IPS-20b (cell line): ENCODE results near the gene MYO5B.
"Not testable (repeated sequence)": the region's sequence is repeated elsewhere in the genome, so short reads cannot be mapped to it uniquely, and the experiment has no call there.

Experiments
- H3K27ac ChIP-seq: one replicate; pipeline ENCODE4 v1.5.1; 2013; ENCODE audit warnings: low read length
- H3K27me3 ChIP-seq: 2 replicates; pipeline ENCODE4 v1.6.1; 2013; ENCODE audit warnings: mild to moderate bottlenecking, low read length, inconsistent platforms; ENCODE audit not compliant: insufficient read depth
- H3K36me3 ChIP-seq: 2 replicates; pipeline ENCODE4 v1.6.1; 2013; ENCODE audit warnings: low read depth, mild to moderate bottlenecking, inconsistent platforms, low read length, moderate library complexity; ENCODE audit not compliant: insufficient read depth
- H3K4me1 ChIP-seq: 2 replicates; pipeline ENCODE4 v1.6.1; 2013; ENCODE audit warnings: mild to moderate bottlenecking, control low read depth, inconsistent platforms, low read length, moderate library complexity; ENCODE audit not compliant: insufficient read depth
- H3K4me3 ChIP-seq: 2 replicates; pipeline ENCODE4 v1.5.1; 2013; ENCODE audit warnings: mild to moderate bottlenecking, low read length, inconsistent platforms
- H3K9ac ChIP-seq: 2 replicates; pipeline ENCODE4 v1.6.1; 2013; ENCODE audit warnings: low read depth, mild to moderate bottlenecking, inconsistent platforms, low read length, moderate library complexity
- H3K9me3 ChIP-seq: 2 replicates; pipeline ENCODE4 v1.6.1; 2013; ENCODE audit warnings: mild to moderate bottlenecking, low read depth, low read length, inconsistent platforms; ENCODE audit not compliant: insufficient read depth

The MYO5B gene

GRCh38 chr18:50194631-50195532 lies at the start of gene MYO5B:
TSS of gene MYO5B (minus strand) at chr18:50195147. CDS start at chr18:50194793, 354 bp downstream.
- Histone ChIP-seq H3K27ac (no peak within 1 kb of the TSS), H3K9me3 (no peaks in the 10 kb centered on the region), H3K36me3 (no peaks in the 10 kb centered on the region), H3K9ac (peak within 1 kb of the TSS; percentile 27; the same call in 1 of the 2 replicates), H3K27me3 (peaks cover 75% of the 10 kb centered on the region), H3K4me3 (peak within 1 kb of the TSS; percentile 72), H3K4me1 (0 out of 2 replicates have a peak, but pooled peaks cover 5% of the 10 kb centered on the region)

- not testable (repeated sequence) for H3K9ac ChIP-seq, H3K4me3 ChIP-seq, H3K27ac ChIP-seq, H3K27me3 ChIP-seq, H3K36me3 ChIP-seq, H3K4me1 ChIP-seq
- peaks cover 19% of the 10 kb centered on the region for H3K9me3 ChIP-seq
Observed at GRCh38 chr18:50241768-50242167, 46.8 kb upstream of the MYO5B start.

GRCh38 chr18:50240080-50240563 lies 45.2 kb upstream of the MYO5B start:
- Histone ChIP-seq H3K9ac (no peak overlapping the region), H3K4me1 (no peaks in the 10 kb centered on the region), H3K4me3 (no peak overlapping the region), H3K9me3 (peaks cover 19% of the 10 kb centered on the region), H3K36me3 (no peaks in the 10 kb centered on the region), H3K27me3 (no peaks in the 10 kb centered on the region), H3K27ac (no peak overlapping the region)

GRCh38 chr18:50232419-50232818 lies 37.5 kb upstream of the MYO5B start:
- no peak overlapping the region for H3K27ac ChIP-seq
- H3K4me1 ChIP-seq, result no peaks in the 10 kb centered on the region
- H3K9me3 ChIP-seq, result no peaks in the 10 kb centered on the region
- no peak overlapping the region for H3K4me3 ChIP-seq
- H3K9ac ChIP-seq, result no peak overlapping the region
- no peaks in the 10 kb centered on the region for H3K27me3 ChIP-seq
- no peaks in the 10 kb centered on the region for H3K36me3 ChIP-seq

GRCh38 chr18:50231621-50232020 lies 36.7 kb upstream of the MYO5B start:
- no peaks in the 10 kb centered on the region for H3K9me3 ChIP-seq
- no peaks in the 10 kb centered on the region for H3K4me1 ChIP-seq
- H3K9ac ChIP-seq, result no peak overlapping the region
- no peak overlapping the region for H3K27ac ChIP-seq
- H3K27me3 ChIP-seq, result no peaks in the 10 kb centered on the region
- H3K36me3 ChIP-seq, result no peaks in the 10 kb centered on the region
- H3K4me3 ChIP-seq, result no peak overlapping the region

- H3K4me3 ChIP-seq, H3K4me1 ChIP-seq, H3K36me3 ChIP-seq, H3K27ac ChIP-seq, H3K9ac ChIP-seq, H3K27me3 ChIP-seq: not testable (repeated sequence)
- peaks cover 11% of the 10 kb centered on the region; the same call in 1 of the 2 replicates for H3K9me3 ChIP-seq
Observed at GRCh38 chr18:50220249-50220648, 25.3 kb upstream of the MYO5B start.

- H3K9ac ChIP-seq, result no peak overlapping the region
- H3K36me3 ChIP-seq, result no peaks in the 10 kb centered on the region
- no peaks in the 10 kb centered on the region for H3K27me3 ChIP-seq
- no peaks in the 10 kb centered on the region for H3K4me1 ChIP-seq
- H3K9me3 ChIP-seq, result peaks cover 11% of the 10 kb centered on the region; the same call in 1 of the 2 replicates
- H3K27ac ChIP-seq, result no peak overlapping the region
- no peak overlapping the region for H3K4me3 ChIP-seq
Observed at GRCh38 chr18:50218432-50219197, 23.7 kb upstream of the MYO5B start.

- Histone ChIP-seq H3K27ac (no peak overlapping the region), H3K4me3 (no peak overlapping the region), H3K27me3 (no peaks in the 10 kb centered on the region; the same call in 1 of the 2 replicates), H3K9me3 (no peaks in the 10 kb centered on the region), H3K36me3 (no peaks in the 10 kb centered on the region), H3K4me1 (no peaks in the 10 kb centered on the region), H3K9ac (no peak overlapping the region)
Observed at GRCh38 chr18:50209311-50209710, 14.4 kb upstream of the MYO5B start.

GRCh38 chr18:50207722-50208121 lies 12.8 kb upstream of the MYO5B start:
- Histone ChIP-seq H3K27me3 (peaks cover 12% of the 10 kb centered on the region), H3K27ac (no peak overlapping the region), H3K4me3 (no peak overlapping the region), H3K36me3 (no peaks in the 10 kb centered on the region), H3K9me3 (no peaks in the 10 kb centered on the region), H3K9ac (no peak overlapping the region), H3K4me1 (no peaks in the 10 kb centered on the region)

- Histone ChIP-seq H3K9ac (no peak overlapping the region), H3K27me3 (peaks cover 13% of the 10 kb centered on the region), H3K4me1 (no peaks in the 10 kb centered on the region), H3K4me3 (peak overlapping the region; percentile 67; the same call in 1 of the 2 replicates), H3K9me3 (no peaks in the 10 kb centered on the region; the same call in 1 of the 2 replicates), H3K36me3 (no peaks in the 10 kb centered on the region), H3K27ac (no peak overlapping the region)
Observed at GRCh38 chr18:50203801-50204604, 9.1 kb upstream of the MYO5B start.

- Histone ChIP-seq H3K27ac (no peak overlapping the region), H3K4me3 (no peak overlapping the region), H3K9me3 (no peaks in the 10 kb centered on the region; the same call in 1 of the 2 replicates), H3K4me1 (no peaks in the 10 kb centered on the region), H3K27me3 (peaks cover 23% of the 10 kb centered on the region), H3K36me3 (no peaks in the 10 kb centered on the region), H3K9ac (no peak overlapping the region)
Observed at GRCh38 chr18:50201476-50202018, 6.6 kb upstream of the MYO5B start.
